ENCODE data around the gene WFDC8. TPM values are rescaled to one million over a fixed set of nuclear protein-coding genes. Genes with fewer than 3 reads are reported as not detected.

WFDC8 gene
- total RNA-seq, 1 donor from 2014 or later = not detected

GRCh38 chr20:45555198-45555597 is 23.9 kb downstream of the WFDC8 start:
- intact Hi-C loops (cut with DNase I) = no loop called here
- ATAC-seq (ENCODE audit: poor library complexity) (no peak), DNase-seq (no peak)

- DNase-seq = no peak
- no peak for ATAC-seq (ENCODE audit: poor library complexity)
- intact Hi-C loops (cut with DNase I) = no loop called here
Measured at GRCh38 chr20:45552456-45552855, 26.6 kb downstream of the WFDC8 start.

- intact Hi-C loops (cut with DNase I) = no loop called here
- DNase-seq (no peak), ATAC-seq (ENCODE audit: poor library complexity) (no peak)
Measured at GRCh38 chr20:45550765-45551164, 28.3 kb downstream of the WFDC8 start.

- intact Hi-C loops (cut with DNase I) = no loop called here
- no peak for ATAC-seq (ENCODE audit: poor library complexity)
Measured at GRCh38 chr20:45548410-45548809, 30.7 kb downstream of the WFDC8 start.

GRCh38 chr20:45547206-45547770 is 31.8 kb downstream of the WFDC8 start, which contains the start of gene EPPIN:
TSS of gene EPPIN (minus strand) at chr20:45547401. CDS start at chr20:45547357, 44 bp downstream.
- DNase-seq (no peak), ATAC-seq (ENCODE audit: poor library complexity) (no peak)
- intact Hi-C loops (cut with DNase I) = no loop called here

More at GRCh38 chr20:45548410-45548809, 30.7 kb downstream of the WFDC8 start:
- no peak for DNase-seq

- intact Hi-C loops (cut with DNase I) = no loop called here
Measured at GRCh38 chr20:45545754-45546453, 33.2 kb downstream of the WFDC8 start.

GRCh38 chr20:45545351-45545750 is 33.7 kb downstream of the WFDC8 start:
- DNase-seq = no peak
- ATAC-seq (ENCODE audit: poor library complexity) = no peak
- intact Hi-C loops (cut with DNase I) = no loop called here

More at GRCh38 chr20:45545754-45546453, 33.2 kb downstream of the WFDC8 start:
- ATAC-seq (ENCODE audit: poor library complexity) (no peak), DNase-seq (no peak)

- intact Hi-C loops (cut with DNase I) = no loop called here
- ATAC-seq (ENCODE audit: poor library complexity) (no peak), DNase-seq (no peak)
Measured at GRCh38 chr20:45539382-45539781, 39.7 kb downstream of the WFDC8 start, which contains the start of gene WFDC6. TSS of gene WFDC6 (minus strand) at chr20:45539482. CDS start at chr20:45539407, 75 bp downstream.

- DNase-seq (no peak), ATAC-seq (ENCODE audit: poor library complexity) (no peak)
- intact Hi-C loops (cut with DNase I) = no loop called here
Measured at GRCh38 chr20:45538209-45538799, 40.8 kb downstream of the WFDC8 start.

- DNase-seq (no peak), ATAC-seq (ENCODE audit: poor library complexity) (no peak)
- intact Hi-C loops (cut with DNase I) = no loop called here
Measured at GRCh38 chr20:45527294-45527693, 51.8 kb downstream of the WFDC8 start.

- ATAC-seq (ENCODE audit: poor library complexity) = no peak
- intact Hi-C loops (cut with DNase I) = no loop called here
- DNase-seq = no peak
Measured at GRCh38 chr20:45523821-45524220, 55.3 kb downstream of the WFDC8 start.

- ATAC-seq (ENCODE audit: poor library complexity) = no peak
Measured at GRCh38 chr20:45518282-45518681, 60.8 kb downstream of the WFDC8 start.

GRCh38 chr20:45515147-45515913 is 63.8 kb downstream of the WFDC8 start, which contains the start of gene SPINT3:
TSS of gene SPINT3 (minus strand) at chr20:45515622. CDS start at chr20:45515608, 14 bp downstream.
- no peak for ATAC-seq (ENCODE audit: poor library complexity)
- DNase-seq = no peak
- intact Hi-C loops (cut with DNase I) = no loop called here

More at GRCh38 chr20:45518282-45518681, 60.8 kb downstream of the WFDC8 start:
- intact Hi-C loops (cut with DNase I) = no loop called here
- no peak for DNase-seq

- ATAC-seq (ENCODE audit: poor library complexity) = no peak
- intact Hi-C loops (cut with DNase I) = no loop called here
- DNase-seq = no peak
Measured at GRCh38 chr20:45510242-45510862, 68.7 kb downstream of the WFDC8 start.

GRCh38 chr20:45509091-45509490 is 70.0 kb downstream of the WFDC8 start:
- no peak for DNase-seq
- no peak for ATAC-seq (ENCODE audit: poor library complexity)
- intact Hi-C loops (cut with DNase I) = no loop called here

GRCh38 chr20:45508068-45508886 is 70.8 kb downstream of the WFDC8 start:
- intact Hi-C loops (cut with DNase I) = no loop called here
- DNase-seq (no peak), ATAC-seq (ENCODE audit: poor library complexity) (no peak)

GRCh38 chr20:45507011-45507820 is 71.9 kb downstream of the WFDC8 start:
- ATAC-seq (ENCODE audit: poor library complexity) (no peak), DNase-seq (no peak)
- intact Hi-C loops (cut with DNase I) = no loop called here

Data from Right ventricle myocardium superior (tissue), 1 donor.